A673 (cell line): ENCODE results near the gene FBXL22. TPM values are rescaled to one million over a fixed set of nuclear protein-coding genes. Genes with fewer than 3 reads are reported as not detected.

Experiments used
- BruUV-seq: library from RNA; stranded (reverse); fragments of 400-500 nt; replicated peaks from 2 replicates; lab custom pipeline; 2021; lab: Mats Ljungman, UMichigan
- CTCF ChIA-PET: fragments of 300-600 bp; sonication (Branson Sonifier 250); formaldehyde crosslinking; loops from one replicate; lab custom pipeline; 2022; ENCODE audit warnings: antibody characterized with exemption; lab: Charles Lee
- POLR2A ChIA-PET: fragments of 300-600 bp; sonication (Branson Sonifier 250); formaldehyde crosslinking; loops from one replicate; lab custom pipeline; 2022; ENCODE audit warnings: antibody characterized with exemption; ENCODE audit not compliant: low non-redundant PET; lab: Charles Lee
- DNase-seq: peaks from one replicate; pipeline ENCODE4 v3.0.0-alpha.2; 2015; ENCODE audit warnings: low spot score
- H3K27ac ChIP-seq: fragments of 200-600 bp; sonication (generic); 2 replicates; pipeline ENCODE4 v1.5.1; 2016; ENCODE audit warnings: mixed run types, low read depth, mild to moderate bottlenecking, mixed read lengths, antibody characterized with exemption, low read length; ENCODE audit not compliant: poor library complexity, severe bottlenecking
- H3K27me3 ChIP-seq: fragments of 200-600 bp; sonication (generic); replicated peaks from 2 replicates; pipeline ENCODE4 v1.6.1; 2017; ENCODE audit warnings: mixed run types, low read depth, mild to moderate bottlenecking, mixed read lengths, antibody characterized with exemption, low read length; ENCODE audit not compliant: insufficient read depth, poor library complexity
- H3K36me3 ChIP-seq: fragments of 200-600 bp; sonication (generic); 2 replicates; pipeline ENCODE4 v1.6.1; 2016; ENCODE audit warnings: mixed run types, mild to moderate bottlenecking, mixed read lengths, antibody characterized with exemption, low read length; ENCODE audit not compliant: insufficient read depth, poor library complexity, severe bottlenecking
- H3K4me1 ChIP-seq: fragments of 200-600 bp; sonication (generic); 2 replicates; pipeline ENCODE4 v1.6.1; 2017; ENCODE audit warnings: mixed run types, mild to moderate bottlenecking, mixed read lengths, antibody characterized with exemption, low read length; ENCODE audit not compliant: insufficient read depth, poor library complexity, severe bottlenecking
- H3K4me3 ChIP-seq: fragments of 200-600 bp; sonication (generic); 2 replicates; pipeline ENCODE4 v1.5.1; 2016; ENCODE audit warnings: low read depth, mixed run types, mild to moderate bottlenecking, mixed read lengths, low read length; ENCODE audit not compliant: poor library complexity, severe bottlenecking
- H3K9me3 ChIP-seq: fragments of 200-600 bp; sonication (generic); 2 replicates; pipeline ENCODE4 v1.6.1; 2016; ENCODE audit warnings: mixed run types, low read depth, mild to moderate bottlenecking, mixed read lengths, antibody characterized with exemption, low read length; ENCODE audit not compliant: poor library complexity, severe bottlenecking
- EZH2 ChIP-seq: fragments of 200-600 bp; sonication (generic); IDR thresholded peaks from 2 replicates; pipeline ENCODE4 v1.6.1; 2017; ENCODE audit warnings: borderline replicate concordance, low read depth, mild to moderate bottlenecking, mixed read lengths, antibody characterized with exemption, low read length; ENCODE audit not compliant: poor library complexity, severe bottlenecking
- intact Hi-C: fragments of 100-400 bp; cut with micrococcal nuclease; formaldehyde crosslinking; loops from one replicate; pipeline ENCODE4 v1.10.0; 2022; ENCODE audit not compliant: unreplicated experiment
- total RNA-seq: library from RNA; stranded (reverse); gene quantifications from 2 replicates; pipeline ENCODE4 v1.2.3, GENCODE V29; 2021
- TF ChIP-seq, protein P1 (sequence below): fragments of 300-800, 200-600 bp; sonication (generic); conservative IDR thresholded peaks from 2 replicates; pipeline ENCODE4 v1.5.1; 2017; ENCODE audit warnings: low read depth, mild to moderate bottlenecking, antibody characterized with exemption, low read length, moderate library complexity, mixed read lengths

Gene FBXL22
- total RNA-seq, 1 experiment from 2014 or later, result 0.52 TPM

DNA sequence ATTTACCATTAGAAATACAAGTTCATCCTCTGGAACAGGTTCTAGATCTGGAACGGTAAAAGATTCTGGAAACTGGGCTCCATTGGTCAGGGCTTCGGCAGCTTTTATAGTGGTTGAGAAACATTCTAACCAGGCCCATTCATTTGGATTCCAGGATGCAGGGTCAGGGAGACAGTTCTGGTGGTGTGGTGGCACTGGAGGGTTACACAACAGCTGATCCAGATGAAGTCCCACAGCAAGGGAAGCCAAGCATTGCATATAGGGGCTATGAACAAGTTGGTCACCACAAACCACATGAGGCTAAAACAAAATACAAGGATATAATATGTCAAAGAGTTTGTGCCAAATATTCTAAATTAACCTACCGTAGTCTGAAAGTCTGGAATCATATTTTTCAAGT lies 43.0 kb downstream of the FBXL22 start:
- DNase-seq, result no peak
- intact Hi-C loops, result no loop called here
- Histone ChIP-seq H3K27me3 (no peaks in the 10 kb centered on the region), H3K9me3 (no peaks in the 10 kb centered on the region), H3K27ac (no peak overlapping the region), H3K36me3 (peaks cover 43% of the 10 kb centered on the region), H3K4me1 (no peaks in the 10 kb centered on the region), H3K4me3 (no peak overlapping the region)
- ChIA-PET POLR2A (no interaction called here), CTCF (no interaction called here)
- no peak for TF ChIP-seq EZH2
- TF ChIP-seq, protein P1, sequence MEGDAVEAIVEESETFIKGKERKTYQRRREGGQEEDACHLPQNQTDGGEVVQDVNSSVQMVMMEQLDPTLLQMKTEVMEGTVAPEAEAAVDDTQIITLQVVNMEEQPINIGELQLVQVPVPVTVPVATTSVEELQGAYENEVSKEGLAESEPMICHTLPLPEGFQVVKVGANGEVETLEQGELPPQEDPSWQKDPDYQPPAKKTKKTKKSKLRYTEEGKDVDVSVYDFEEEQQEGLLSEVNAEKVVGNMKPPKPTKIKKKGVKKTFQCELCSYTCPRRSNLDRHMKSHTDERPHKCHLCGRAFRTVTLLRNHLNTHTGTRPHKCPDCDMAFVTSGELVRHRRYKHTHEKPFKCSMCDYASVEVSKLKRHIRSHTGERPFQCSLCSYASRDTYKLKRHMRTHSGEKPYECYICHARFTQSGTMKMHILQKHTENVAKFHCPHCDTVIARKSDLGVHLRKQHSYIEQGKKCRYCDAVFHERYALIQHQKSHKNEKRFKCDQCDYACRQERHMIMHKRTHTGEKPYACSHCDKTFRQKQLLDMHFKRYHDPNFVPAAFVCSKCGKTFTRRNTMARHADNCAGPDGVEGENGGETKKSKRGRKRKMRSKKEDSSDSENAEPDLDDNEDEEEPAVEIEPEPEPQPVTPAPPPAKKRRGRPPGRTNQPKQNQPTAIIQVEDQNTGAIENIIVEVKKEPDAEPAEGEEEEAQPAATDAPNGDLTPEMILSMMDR, result no peak
- no TSS peak for BruUV-seq

Other genes starting within 250 kb of the FBXL22 start
- 0.68 and 0.97 TPM in 2 replicates for gene CA12, start 215.5 kb upstream of the FBXL22 start, total RNA-seq
- 65.3 and 76.7 TPM in 2 replicates for gene USP3, start 92.8 kb upstream of the FBXL22 start, total RNA-seq
- gene HERC1, start 236.6 kb downstream of the FBXL22 start, total RNA-seq, result 49.8 and 58.2 TPM in 2 replicates